ENCODE measurements around the gene PTPRE. TPM values are rescaled to one million over a fixed set of nuclear protein-coding genes. Genes with fewer than 3 reads are reported as not detected.

Gene PTPRE
- total RNA-seq, 1 donor from 2014 or later = 70.6 TPM

GRCh38 chr10:127937915-127938463 is 31.1 kb downstream of the PTPRE start:
- H3K27ac ChIP-seq = no peak overlapping the region
- no peaks in the 10 kb centered on the region for H3K27me3 ChIP-seq
- H3K4me1 ChIP-seq = peaks cover 8% of the 10 kb centered on the region
- H3K4me3 ChIP-seq = no peak overlapping the region
- no peak for ATAC-seq
- TF ChIP-seq, protein P1, sequence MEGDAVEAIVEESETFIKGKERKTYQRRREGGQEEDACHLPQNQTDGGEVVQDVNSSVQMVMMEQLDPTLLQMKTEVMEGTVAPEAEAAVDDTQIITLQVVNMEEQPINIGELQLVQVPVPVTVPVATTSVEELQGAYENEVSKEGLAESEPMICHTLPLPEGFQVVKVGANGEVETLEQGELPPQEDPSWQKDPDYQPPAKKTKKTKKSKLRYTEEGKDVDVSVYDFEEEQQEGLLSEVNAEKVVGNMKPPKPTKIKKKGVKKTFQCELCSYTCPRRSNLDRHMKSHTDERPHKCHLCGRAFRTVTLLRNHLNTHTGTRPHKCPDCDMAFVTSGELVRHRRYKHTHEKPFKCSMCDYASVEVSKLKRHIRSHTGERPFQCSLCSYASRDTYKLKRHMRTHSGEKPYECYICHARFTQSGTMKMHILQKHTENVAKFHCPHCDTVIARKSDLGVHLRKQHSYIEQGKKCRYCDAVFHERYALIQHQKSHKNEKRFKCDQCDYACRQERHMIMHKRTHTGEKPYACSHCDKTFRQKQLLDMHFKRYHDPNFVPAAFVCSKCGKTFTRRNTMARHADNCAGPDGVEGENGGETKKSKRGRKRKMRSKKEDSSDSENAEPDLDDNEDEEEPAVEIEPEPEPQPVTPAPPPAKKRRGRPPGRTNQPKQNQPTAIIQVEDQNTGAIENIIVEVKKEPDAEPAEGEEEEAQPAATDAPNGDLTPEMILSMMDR (IDR thresholded peaks at IDR 0.05) = no peak
- H3K36me3 ChIP-seq = no peaks in the 10 kb centered on the region
- no peak for DNase-seq
- H3K9me3 ChIP-seq = no peaks in the 10 kb centered on the region
- intact Hi-C loops (cut with DNase I) = no loop called here

DNA sequence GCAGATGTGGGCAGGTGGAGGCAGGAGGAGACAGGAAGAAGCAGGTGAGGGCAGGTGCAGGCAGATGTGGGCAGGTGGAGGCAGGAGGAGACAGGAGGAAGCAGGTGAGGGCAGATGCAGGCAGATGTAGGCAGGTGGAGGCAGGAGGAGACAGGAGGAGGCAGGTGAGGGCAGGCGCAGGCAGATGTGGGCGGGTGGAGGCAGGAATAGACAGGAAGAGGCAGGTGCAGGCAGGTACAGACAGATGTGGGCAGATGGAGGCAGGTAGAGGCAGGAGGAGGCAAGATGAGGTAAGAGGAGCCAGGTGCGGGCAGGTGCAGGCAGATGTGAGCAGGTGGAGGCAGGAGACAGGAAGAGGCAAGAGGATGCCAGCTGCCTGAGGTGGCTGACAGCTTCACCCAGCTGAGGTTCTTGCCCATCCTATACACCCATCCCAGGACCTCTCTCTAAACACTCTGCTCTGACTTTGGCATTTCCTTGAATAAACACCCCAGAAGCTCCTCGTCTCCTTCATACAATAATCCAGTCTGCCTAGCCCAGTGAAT is 33.0 kb downstream of the PTPRE start:
- TF ChIP-seq, protein P1 (IDR thresholded peaks at IDR 0.05) = no peak
- intact Hi-C loops (cut with DNase I) = no loop called here
- ATAC-seq (no peak), DNase-seq (no peak)
- H3K9me3 ChIP-seq = no peaks in the 10 kb centered on the region
- no peak overlapping the region for H3K4me3 ChIP-seq
- no peak overlapping the region for H3K27ac ChIP-seq
- no peaks in the 10 kb centered on the region for H3K36me3 ChIP-seq
- no peaks in the 10 kb centered on the region for H3K27me3 ChIP-seq
- H3K4me1 ChIP-seq = peaks cover 8% of the 10 kb centered on the region

- H3K36me3 ChIP-seq = no peaks in the 10 kb centered on the region
- H3K27me3 ChIP-seq = no peaks in the 10 kb centered on the region
- no peak overlapping the region for H3K27ac ChIP-seq
- H3K4me1 ChIP-seq = peaks cover 17% of the 10 kb centered on the region
- ATAC-seq (peak; percentile 21), DNase-seq (no peak)
- H3K4me3 ChIP-seq = no peak overlapping the region
- TF ChIP-seq, protein P1 (IDR thresholded peaks at IDR 0.05) = no peak
- H3K9me3 ChIP-seq = no peaks in the 10 kb centered on the region
- intact Hi-C loops (cut with DNase I) = no loop called here
Observed at GRCh38 chr10:127940866-127941640, 34.1 kb downstream of the PTPRE start.

GRCh38 chr10:127942811-127943210 is 35.9 kb downstream of the PTPRE start:
- Histone ChIP-seq H3K9me3 (no peaks in the 10 kb centered on the region), H3K36me3 (no peaks in the 10 kb centered on the region), H3K27ac (peak overlapping the region; percentile 6), H3K27me3 (no peaks in the 10 kb centered on the region), H3K4me3 (no peak overlapping the region), H3K4me1 (peaks cover 17% of the 10 kb centered on the region)
- TF ChIP-seq, protein P1 (IDR thresholded peaks at IDR 0.05) = no peak
- no peak for DNase-seq
- ATAC-seq = no peak
- intact Hi-C loops (cut with DNase I) = no loop called here

DNA sequence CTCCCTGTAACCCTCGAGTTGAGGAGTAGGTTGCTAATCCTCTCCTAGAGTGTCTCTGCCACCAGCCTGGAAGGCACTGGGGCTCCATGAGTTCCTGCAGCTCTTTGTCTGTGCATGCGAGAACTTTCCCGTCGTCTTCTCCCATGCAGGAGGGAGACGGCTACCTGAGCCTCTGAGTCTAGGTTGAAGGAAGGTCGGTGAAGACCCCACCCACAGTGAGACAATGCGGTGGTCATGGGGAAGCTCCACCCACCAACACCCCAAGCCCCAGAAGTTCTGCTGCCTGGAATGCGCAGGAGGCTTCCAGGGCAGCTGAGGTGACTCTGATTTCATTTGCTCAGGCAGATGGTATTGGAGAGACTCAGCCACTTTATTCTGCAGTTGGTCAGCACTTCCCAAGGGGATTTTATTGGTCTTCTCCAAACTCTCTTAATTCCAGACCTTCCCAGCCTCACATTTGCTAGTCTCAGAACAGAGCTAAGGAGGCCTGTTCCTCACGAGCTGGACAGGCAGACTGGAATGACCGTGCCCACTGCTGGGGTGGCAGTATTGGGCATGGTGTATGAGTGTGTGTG is 36.5 kb downstream of the PTPRE start:
- Histone ChIP-seq H3K4me3 (no peak overlapping the region), H3K4me1 (peaks cover 17% of the 10 kb centered on the region), H3K9me3 (no peaks in the 10 kb centered on the region), H3K36me3 (no peaks in the 10 kb centered on the region), H3K27me3 (no peaks in the 10 kb centered on the region), H3K27ac (no peak overlapping the region)
- DNase-seq (no peak), ATAC-seq (no peak)
- TF ChIP-seq, protein P1 (IDR thresholded peaks at IDR 0.05) = no peak
- intact Hi-C loops (cut with DNase I) = no loop called here

Measured in upper lobe of right lung (tissue), 1 donor.